ENCODE results near the gene RPS18.
A peak's percentile ranks its signal among the peaks of the same experiment; 100 is the strongest.
"Not testable (repeated sequence)": the region's sequence is repeated elsewhere in the genome, so short reads cannot be mapped to it uniquely, and the experiment has no call there.

RPS18 gene

GRCh38 chr6:33271468-33272274, at the start of gene RPS18, which contains the start of gene VPS52:
Gene RPS18, plus strand, starts transcription at chr6:33272075. Its CDS starts 45 bp downstream, at chr6:33272120.
Gene VPS52, minus strand, starts transcription at chr6:33271876. Its CDS starts 201 bp downstream, at chr6:33271675.
- no peak for TF ChIP-seq JUND (IDR thresholded peaks at IDR 0.05; ENCODE audit: low read depth)
- in situ Hi-C loops (cut with HindIII; ENCODE audit: low pct_unique_long_range_greater_than_20kb, low sequenced_read_pairs), result no loop called here
- DNase-seq (ENCODE audit: low read depth in 1 of 2, low spot score in 1 of 2), result peak; percentile 82 to 99

- in situ Hi-C loops (cut with HindIII; ENCODE audit: low pct_unique_long_range_greater_than_20kb, low sequenced_read_pairs), result not testable (repeated sequence)
Measured at GRCh38 chr6:33226503-33227120, 45.3 kb upstream of the RPS18 start.

GRCh38 chr6:33235221-33235634, 36.6 kb upstream of the RPS18 start:
- in situ Hi-C loops (cut with HindIII; ENCODE audit: low pct_unique_long_range_greater_than_20kb, low sequenced_read_pairs), result no loop called here
- no peak for DNase-seq (ENCODE audit: low read depth in 1 of 2, low spot score in 1 of 2)
- TF ChIP-seq JUND (IDR thresholded peaks at IDR 0.05; ENCODE audit: low read depth), result no peak

More at GRCh38 chr6:33226503-33227120, 45.3 kb upstream of the RPS18 start:
- DNase-seq (ENCODE audit: low read depth in 1 of 2, low spot score in 1 of 2), result not testable (repeated sequence)

- TF ChIP-seq JUND (IDR thresholded peaks at IDR 0.05; ENCODE audit: low read depth), result no peak
Measured at GRCh38 chr6:33236328-33236727, 35.5 kb upstream of the RPS18 start.

GRCh38 chr6:33236852-33237251, 35.0 kb upstream of the RPS18 start:
- DNase-seq (ENCODE audit: low read depth in 1 of 2, low spot score in 1 of 2), result no peak
- TF ChIP-seq JUND (IDR thresholded peaks at IDR 0.05; ENCODE audit: low read depth), result no peak
- in situ Hi-C loops (cut with HindIII; ENCODE audit: low pct_unique_long_range_greater_than_20kb, low sequenced_read_pairs), result no loop called here

More at GRCh38 chr6:33236328-33236727, 35.5 kb upstream of the RPS18 start:
- in situ Hi-C loops (cut with HindIII; ENCODE audit: low pct_unique_long_range_greater_than_20kb, low sequenced_read_pairs), result no loop called here
- DNase-seq (ENCODE audit: low read depth in 1 of 2, low spot score in 1 of 2), result no peak

GRCh38 chr6:33237741-33238140, 34.1 kb upstream of the RPS18 start:
- TF ChIP-seq JUND (IDR thresholded peaks at IDR 0.05; ENCODE audit: low read depth), result no peak
- no peak for DNase-seq (ENCODE audit: low read depth in 1 of 2, low spot score in 1 of 2)
- in situ Hi-C loops (cut with HindIII; ENCODE audit: low pct_unique_long_range_greater_than_20kb, low sequenced_read_pairs), result no loop called here

- no peak for DNase-seq (ENCODE audit: low read depth in 1 of 2, low spot score in 1 of 2)
- in situ Hi-C loops (cut with HindIII; ENCODE audit: low pct_unique_long_range_greater_than_20kb, low sequenced_read_pairs), result no loop called here
- TF ChIP-seq JUND (IDR thresholded peaks at IDR 0.05; ENCODE audit: low read depth), result no peak
Measured at GRCh38 chr6:33241968-33242367, 29.9 kb upstream of the RPS18 start.

GRCh38 chr6:33243476-33243875, 28.4 kb upstream of the RPS18 start:
- DNase-seq (ENCODE audit: low read depth in 1 of 2, low spot score in 1 of 2), result no peak
- in situ Hi-C loops (cut with HindIII; ENCODE audit: low pct_unique_long_range_greater_than_20kb, low sequenced_read_pairs), result no loop called here
- TF ChIP-seq JUND (IDR thresholded peaks at IDR 0.05; ENCODE audit: low read depth), result no peak

- DNase-seq (ENCODE audit: low read depth in 1 of 2, low spot score in 1 of 2), result peak; percentile 50 to 88
- in situ Hi-C loops (cut with HindIII; ENCODE audit: low pct_unique_long_range_greater_than_20kb, low sequenced_read_pairs), result no loop called here
- no peak for TF ChIP-seq JUND (IDR thresholded peaks at IDR 0.05; ENCODE audit: low read depth)
Measured at GRCh38 chr6:33247977-33248642, 23.8 kb upstream of the RPS18 start.

GRCh38 chr6:33248643-33248931, 23.3 kb upstream of the RPS18 start:
- no peak for TF ChIP-seq JUND (IDR thresholded peaks at IDR 0.05; ENCODE audit: low read depth)
- in situ Hi-C loops (cut with HindIII; ENCODE audit: low pct_unique_long_range_greater_than_20kb, low sequenced_read_pairs), result no loop called here

GRCh38 chr6:33248932-33249731, 22.7 kb upstream of the RPS18 start:
- no peak for TF ChIP-seq JUND (IDR thresholded peaks at IDR 0.05; ENCODE audit: low read depth)
- peak; percentile 82 to 100 for DNase-seq (ENCODE audit: low read depth in 1 of 2, low spot score in 1 of 2)
- in situ Hi-C loops (cut with HindIII; ENCODE audit: low pct_unique_long_range_greater_than_20kb, low sequenced_read_pairs), result no loop called here

More at GRCh38 chr6:33248643-33248931, 23.3 kb upstream of the RPS18 start:
- DNase-seq (ENCODE audit: low read depth in 1 of 2, low spot score in 1 of 2), result no peak
